SK-N-SH (cell line): ENCODE measurements around the gene MAD1L1. TPM values are rescaled to one million over a fixed set of nuclear protein-coding genes. Genes with fewer than 3 reads are reported as not detected.

Experiments
- CTCF ChIA-PET: fragments of 300-600, 350-600 bp; formaldehyde crosslinking; extraction: SDS; loops from one replicate; lab custom pipeline; 2021; lab: Yijun Ruan, JAX
- POLR2A ChIA-PET: fragments of 350-600 bp; sonication (Branson Sonifier 250); formaldehyde crosslinking; extraction: SDS; loops from one replicate; lab custom pipeline; 2020; ENCODE audit warnings: antibody characterized with exemption, inconsistent platforms; lab: Yijun Ruan, JAX
- DNase-seq: peaks from one replicate; pipeline ENCODE4 v3.0.0; 2012
- H2AFZ ChIP-seq: fragments of 200-600 bp; sonication (generic); 2 replicates; pipeline ENCODE4 v1.8.1; 2016; ENCODE audit warnings: antibody characterized with exemption, mild to moderate bottlenecking, low read depth
- H3F3A ChIP-seq: fragments of 200-600 bp; sonication (generic); replicated peaks from 2 replicates; pipeline ENCODE3; 2016; ENCODE audit warnings: antibody characterized with exemption, mild to moderate bottlenecking; ENCODE audit not compliant: insufficient read depth
- H3K27ac ChIP-seq, 2 experiments: fragments of 200-500 bp in 1 of 2; fragments of 200-600 bp in 1 of 2; sonication (Bioruptor generic) in 1 of 2; sonication (generic), shearing (Covaris generic) in 1 of 2; 2 replicates each; pipeline versions ENCODE4 v1.5.1 to v1.6.1; 2014 to 2016; ENCODE audit warnings: low read depth in 2 of 2, inconsistent platforms in 1 of 2, low read length in 1 of 2, mild to moderate bottlenecking in 1 of 2, mixed read lengths in 1 of 2
- H3K27me3 ChIP-seq: fragments of 200-600 bp; sonication (generic), shearing (Covaris generic); 2 replicates; pipeline ENCODE4 v1.6.1; 2016; ENCODE audit warnings: mixed run types; ENCODE audit not compliant: insufficient read depth
- H3K36me3 ChIP-seq, 2 experiments: fragments of 200-500 bp in 1 of 2; fragments of 200-600 bp in 1 of 2; sonication (Bioruptor generic) in 1 of 2; sonication (generic) in 1 of 2; replicated peaks in 1 of 2; 2 replicates each; pipeline versions ENCODE3 to v1.5.1; 2014 to 2016; ENCODE audit warnings: low read length in 1 of 2, mild to moderate bottlenecking in 1 of 2; ENCODE audit not compliant: insufficient read depth in 2 of 2, control insufficient read depth in 1 of 2
- H3K4me1 ChIP-seq, 2 experiments: fragments of 200-500 bp in 1 of 2; fragments of 200-600 bp in 1 of 2; sonication (Bioruptor generic) in 1 of 2; sonication (generic), shearing (Covaris generic) in 1 of 2; 2 replicates each; pipeline versions ENCODE4 v1.5.1 to v1.6.1; 2014 to 2016; ENCODE audit warnings: low read depth in 1 of 2, low read length in 1 of 2, mixed run types in 1 of 2; ENCODE audit not compliant: insufficient read depth in 2 of 2, control insufficient read depth in 1 of 2
- H3K4me2 ChIP-seq: fragments of 200-600 bp; sonication (generic), shearing (Covaris generic); 2 replicates; pipeline ENCODE4 v1.6.1; 2017; ENCODE audit warnings: mixed run types
- H3K4me3 ChIP-seq, 2 experiments: fragments of 200-500 bp in 1 of 2; fragments of 200-600 bp in 1 of 2; sonication (Bioruptor generic) in 1 of 2; sonication (generic), shearing (Covaris generic) in 1 of 2; 2 replicates each; pipeline versions ENCODE4 v1.5.1 to v1.8.1; 2014 to 2016; ENCODE audit warnings: low read depth in 2 of 2, inconsistent platforms in 1 of 2, low read length in 1 of 2, mild to moderate bottlenecking in 1 of 2, mixed read lengths in 1 of 2, moderate library complexity in 1 of 2
- H3K79me2 ChIP-seq: fragments of 200-600 bp; sonication (generic); 2 replicates; pipeline ENCODE4 v1.8.1; 2017; ENCODE audit warnings: mild to moderate bottlenecking; ENCODE audit not compliant: insufficient read depth
- H3K9ac ChIP-seq: fragments of 200-600 bp; sonication (generic); 2 replicates; pipeline ENCODE4 v1.6.1; 2017; ENCODE audit warnings: mixed run types
- H3K9me2 ChIP-seq: fragments of 200-600 bp; sonication (generic); 2 replicates; pipeline ENCODE4 v1.6.1; 2017; ENCODE audit warnings: mixed run types
- H3K9me3 ChIP-seq: fragments of 200-600 bp; sonication (generic); 2 replicates; pipeline ENCODE4 v1.6.1; 2017; ENCODE audit warnings: mixed run types, mild to moderate bottlenecking, moderate library complexity
- H4K20me1 ChIP-seq: fragments of 200-600 bp; sonication (generic); 2 replicates; pipeline ENCODE4 v1.6.1; 2017; ENCODE audit warnings: mild to moderate bottlenecking, mixed run types; ENCODE audit not compliant: insufficient read depth
- CHD2 ChIP-seq: fragments of 150-350 bp; IDR thresholded peaks from 2 replicates; pipeline ENCODE4 v1.6.1; 2018; ENCODE audit warnings: low read length; ENCODE audit not compliant: partially characterized antibody
- CTCF ChIP-seq: fragments of 200-600 bp; sonication (generic); IDR thresholded peaks from 2 replicates; pipeline ENCODE4 v1.6.1; 2017; ENCODE audit warnings: antibody characterized with exemption, mild to moderate bottlenecking, moderate library complexity
- ELF1 ChIP-seq: IDR thresholded peaks from 2 replicates; pipeline ENCODE4 v1.4.0; 2012
- FOSL2 ChIP-seq: IDR thresholded peaks from 2 replicates; pipeline ENCODE4 v1.4.0; 2012; ENCODE audit warnings: low read depth, mild to moderate bottlenecking, moderate library complexity, borderline replicate concordance
- FOXJ3 ChIP-seq: sonication (generic); formaldehyde crosslinking; IDR thresholded peaks from 2 replicates; pipeline ENCODE4 v1.5.1; 2020; ENCODE audit warnings: mild to moderate bottlenecking, missing genetic modification reagents
- GATA2 ChIP-seq: sonication (generic); formaldehyde crosslinking; IDR thresholded peaks from 2 replicates; pipeline ENCODE4 v1.5.0; 2020; ENCODE audit warnings: mild to moderate bottlenecking, missing genetic modification reagents
- IRF3 ChIP-seq: fragments of 150-350 bp; IDR thresholded peaks from 2 replicates; pipeline ENCODE4 v1.6.1; 2016; ENCODE audit warnings: mild to moderate bottlenecking, low read depth, low read length
- RAD21 ChIP-seq: IDR thresholded peaks from 2 replicates; pipeline ENCODE4 v1.6.1; 2012; ENCODE audit warnings: mild to moderate bottlenecking, low read length
- RCOR1 ChIP-seq: fragments of 150-350 bp; IDR thresholded peaks from 2 replicates; pipeline ENCODE4 v1.6.1; 2017; ENCODE audit warnings: antibody characterized with exemption, low read length
- SMC3 ChIP-seq: IDR thresholded peaks from 2 replicates; pipeline ENCODE4 v1.6.1; 2012; ENCODE audit warnings: low read depth, low read length, improper control_type of control experiment
- USF1 ChIP-seq: IDR thresholded peaks from 2 replicates; pipeline ENCODE4 v1.4.0; 2012; ENCODE audit warnings: low read depth, borderline replicate concordance
- WGBS: methylation state at CpG from one replicate; pipeline ENCODE4 v1.1.6; 2017; ENCODE audit warnings: low lambda C conversion rate; 5-methylcytosine and 5-hydroxymethylcytosine counted together
- polyA plus RNA-seq, 3 experiments: library from polyadenylated mRNA; depleted of rRNA; stranded (reverse); fragments of >200 nt; gene quantifications; 2 replicates each; pipeline ENCODE4 v1.2.3, GENCODE V29; 2012

Gene MAD1L1
- polyA plus RNA-seq, 1 of the 3 experiments (the other 2 are of a cell fraction), result 46.2 TPM

GRCh38 chr7:2100278-2101208, 132.2 kb downstream of the MAD1L1 start:
- CTCF ChIA-PET, result interaction anchor here (0.7 to 2.8 kb wide), 13 partner anchors 15 to 522 kb away, joined by 3 to 10 read pairs (median 4); no protein-coding TSS in a partner anchor
- Histone ChIP-seq H3F3A (no peaks in the 10 kb centered on the region), H3K27ac (peak overlapping the region in 1 of 2 experiments; percentile 36; a peak in 1 of 4 replicates), H3K27me3 (no peaks in the 10 kb centered on the region), H3K4me1 (peaks cover 25 to 57% of the 10 kb centered on the region in 2 experiments), H3K9ac (no peak overlapping the region), H3K9me2 (no peaks in the 10 kb centered on the region), H2AFZ (no peak overlapping the region), H3K36me3 (no peaks in the 10 kb centered on the region), H3K9me3 (no peaks in the 10 kb centered on the region), H3K4me3 (no peak overlapping the region), H3K79me2 (no peaks in the 10 kb centered on the region; the same call in 1 of the 2 replicates), H3K4me2 (no peak overlapping the region), H4K20me1 (no peaks in the 10 kb centered on the region)
- TF ChIP-seq SMC3 (0 out of 2 replicates have a peak, but pooled peaks have one; percentile 16), RAD21 (peak; percentile 55), USF1 (no peak)
- POLR2A ChIA-PET, result no interaction called here
- 91% methylated on average over 31 of the region's 31 CpGs for WGBS
- DNase-seq, result peak; percentile 69

- Histone ChIP-seq H3K4me3 (no peak overlapping the region), H3F3A (no peaks in the 10 kb centered on the region), H3K9me3 (no peaks in the 10 kb centered on the region), H3K4me2 (no peak overlapping the region), H2AFZ (no peak overlapping the region), H3K27ac (peak overlapping the region in 1 of 2 experiments; percentile 30; a peak in 1 of 4 replicates), H3K4me1 (peaks cover 17 to 44% of the 10 kb centered on the region in 2 experiments)
- POLR2A ChIA-PET, result no interaction called here
- no peak for DNase-seq
- no peak for TF ChIP-seq ELF1
- TF ChIP-seq GATA2 (CRISPR knock-in tag), result peak; percentile 64
- TF ChIP-seq RAD21, result peak; percentile 44
- TF ChIP-seq RCOR1, result no peak
- no peak for TF ChIP-seq FOSL2
- 0 out of 2 replicates have a peak, but pooled peaks have one; percentile 16 for TF ChIP-seq CTCF
- no peak for TF ChIP-seq CHD2
- no peak for TF ChIP-seq IRF3
- TF ChIP-seq FOXJ3 (CRISPR knock-in tag), result no peak
- TF ChIP-seq, all 33 proteins: peak for 3
- CTCF ChIA-PET, result interaction anchor here (0.6 to 2.8 kb wide), 16 partner anchors 13 to 521 kb away, joined by 3 to 10 read pairs (median 4); no protein-coding TSS in a partner anchor
- no peaks in the 10 kb centered on the region for H3K9me2 ChIP-seq
- H3K79me2 ChIP-seq, result no peaks in the 10 kb centered on the region; the same call in 1 of the 2 replicates
- 86% methylated on average over 29 of the region's 29 CpGs for WGBS
- no peak overlapping the region for H3K9ac ChIP-seq
- no peaks in the 10 kb centered on the region for H3K27me3 ChIP-seq
- H3K36me3 ChIP-seq, result no peaks in the 10 kb centered on the region
- H4K20me1 ChIP-seq, result no peaks in the 10 kb centered on the region
Observed at GRCh38 chr7:2099048-2099957, 133.4 kb downstream of the MAD1L1 start.
